GM12891 (cell line): ENCODE data around the gene TST.

ENCODE experiments used
- PAX5 ChIP-seq: IDR thresholded peaks from 2 replicates; pipeline ENCODE4 v1.6.1; 2011; ENCODE audit warnings: low read length, moderate library complexity, mild to moderate bottlenecking; ENCODE audit not compliant: insufficient read depth, severe bottlenecking
- POLR2A ChIP-seq: IDR thresholded peaks from 2 replicates; pipeline ENCODE4 v1.6.1; 2011; ENCODE audit warnings: low read depth, low read length, control low read depth
- POLR2AphosphoS5 ChIP-seq: IDR thresholded peaks from 2 replicates; pipeline ENCODE4 v1.6.1; 2011; ENCODE audit warnings: low read depth, low read length, control low read depth
- POU2F2 ChIP-seq: IDR thresholded peaks from 2 replicates; pipeline ENCODE4 v1.6.1; 2011; ENCODE audit warnings: low read depth, mild to moderate bottlenecking, control low read depth, low read length, moderate library complexity
- SPI1 ChIP-seq: IDR thresholded peaks from 2 replicates; pipeline ENCODE4 v1.6.1; 2011; ENCODE audit warnings: low read depth, low read length, control low read depth
- TAF1 ChIP-seq: IDR thresholded peaks from 2 replicates; pipeline ENCODE4 v1.6.1; 2011; ENCODE audit warnings: low read depth, low read length, control low read depth

- TF ChIP-seq POLR2A = no peak
- no peak for TF ChIP-seq POLR2AphosphoS5
- no peak for TF ChIP-seq TAF1
- no peak for TF ChIP-seq SPI1
- TF ChIP-seq POU2F2 = no peak
- no peak for TF ChIP-seq PAX5
These were observed 7.8 kb downstream of the TST start for GRCh38 chr22:37011472-37011871.
